Fibroblast of pulmonary artery (primary cell): ENCODE results near the gene ACTA2.

Experiments used
- DNase-seq: peaks from one replicate; pipeline ENCODE4 v3.0.0-alpha.2; 2010; ENCODE audit warnings: low read depth
- H3K4me3 ChIP-seq: replicated peaks from 2 replicates; pipeline ENCODE4 v1.5.1; 2011; ENCODE audit warnings: low read depth, mild to moderate bottlenecking, control low read depth, low read length, moderate library complexity
- TF ChIP-seq, protein P1 (sequence below): IDR thresholded peaks from 2 replicates; pipeline ENCODE4 v1.5.1; 2011; ENCODE audit warnings: mild to moderate bottlenecking, control low read depth, low read length, inconsistent platforms; ENCODE audit errors: missing control alignments

The ACTA2 gene

GRCh38 chr10:88964869-88965415 is 12.4 kb upstream of the ACTA2 start:
- TF ChIP-seq, protein P1, sequence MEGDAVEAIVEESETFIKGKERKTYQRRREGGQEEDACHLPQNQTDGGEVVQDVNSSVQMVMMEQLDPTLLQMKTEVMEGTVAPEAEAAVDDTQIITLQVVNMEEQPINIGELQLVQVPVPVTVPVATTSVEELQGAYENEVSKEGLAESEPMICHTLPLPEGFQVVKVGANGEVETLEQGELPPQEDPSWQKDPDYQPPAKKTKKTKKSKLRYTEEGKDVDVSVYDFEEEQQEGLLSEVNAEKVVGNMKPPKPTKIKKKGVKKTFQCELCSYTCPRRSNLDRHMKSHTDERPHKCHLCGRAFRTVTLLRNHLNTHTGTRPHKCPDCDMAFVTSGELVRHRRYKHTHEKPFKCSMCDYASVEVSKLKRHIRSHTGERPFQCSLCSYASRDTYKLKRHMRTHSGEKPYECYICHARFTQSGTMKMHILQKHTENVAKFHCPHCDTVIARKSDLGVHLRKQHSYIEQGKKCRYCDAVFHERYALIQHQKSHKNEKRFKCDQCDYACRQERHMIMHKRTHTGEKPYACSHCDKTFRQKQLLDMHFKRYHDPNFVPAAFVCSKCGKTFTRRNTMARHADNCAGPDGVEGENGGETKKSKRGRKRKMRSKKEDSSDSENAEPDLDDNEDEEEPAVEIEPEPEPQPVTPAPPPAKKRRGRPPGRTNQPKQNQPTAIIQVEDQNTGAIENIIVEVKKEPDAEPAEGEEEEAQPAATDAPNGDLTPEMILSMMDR: no peak
- H3K4me3 ChIP-seq: no peak overlapping the region
- DNase-seq: no peak

DNA sequence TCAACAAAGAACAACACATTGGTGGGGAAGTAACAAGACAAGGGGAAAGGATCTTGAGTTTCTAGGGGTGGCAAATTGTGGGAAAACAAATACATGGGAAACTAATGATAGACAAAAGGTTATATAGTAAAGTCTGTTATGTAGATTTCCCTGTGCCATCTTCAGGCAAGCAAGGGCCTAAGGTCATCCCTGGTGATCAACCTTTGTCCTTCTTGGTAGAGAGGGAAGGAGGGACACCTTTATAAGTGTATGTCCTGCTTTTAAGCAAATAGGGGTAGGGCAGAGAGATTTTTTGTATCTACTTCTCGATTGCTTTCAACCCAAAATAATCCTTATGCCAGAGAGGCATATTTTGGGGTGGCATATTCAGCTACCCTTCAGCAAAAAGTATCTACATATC is 11.8 kb upstream of the ACTA2 start:
- H3K4me3 ChIP-seq: no peak overlapping the region
- TF ChIP-seq, protein P1: no peak
- DNase-seq: no peak

DNA sequence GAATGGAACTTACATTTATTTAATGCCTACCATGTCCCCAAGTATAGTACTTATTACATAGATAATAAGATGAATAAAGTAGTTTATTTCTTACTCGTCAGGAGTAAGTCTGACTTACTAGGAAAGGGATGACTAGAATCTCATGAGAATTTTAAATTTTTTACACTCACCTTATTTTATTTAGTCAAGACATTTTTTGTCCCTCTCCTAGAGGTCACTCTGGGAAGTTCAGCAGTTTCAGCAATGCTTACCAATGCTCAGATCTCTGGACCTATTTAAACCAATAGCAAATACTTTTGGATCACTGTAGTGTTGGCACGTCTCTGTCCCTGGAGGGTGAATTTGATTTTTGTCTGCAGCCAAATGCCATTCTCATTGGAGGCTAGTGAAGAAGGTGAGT is 10.7 kb upstream of the ACTA2 start:
- H3K4me3 ChIP-seq: no peak overlapping the region
- DNase-seq: no peak
- TF ChIP-seq, protein P1: peak; percentile 14

DNA sequence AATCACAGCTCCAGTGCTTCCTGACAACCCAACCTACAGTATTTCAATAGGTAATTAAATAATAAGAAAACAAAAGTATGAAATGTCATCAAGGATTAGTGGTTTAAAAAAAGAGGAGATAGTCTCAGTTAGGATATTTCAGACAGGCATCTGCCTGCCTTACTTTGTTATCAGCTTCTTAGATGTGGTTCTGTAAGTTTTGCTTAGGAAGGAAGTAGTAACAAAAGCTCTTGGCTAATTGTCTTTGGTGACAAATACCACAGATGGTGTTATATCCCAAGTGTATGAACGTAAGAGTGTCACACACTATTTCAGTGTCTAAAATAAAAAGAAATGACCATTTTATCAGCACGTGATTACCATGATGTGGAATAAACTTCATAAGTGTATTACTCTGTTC is 9.8 kb upstream of the ACTA2 start:
- no peak overlapping the region for H3K4me3 ChIP-seq
- TF ChIP-seq, protein P1: no peak
- no peak for DNase-seq

- no peak overlapping the region for H3K4me3 ChIP-seq
- no peak for DNase-seq
- TF ChIP-seq, protein P1: no peak
These were observed 8.7 kb upstream of the ACTA2 start for GRCh38 chr10:88961266-88961665.

- H3K4me3 ChIP-seq: no peak overlapping the region
- no peak for DNase-seq
- TF ChIP-seq, protein P1: no peak
These were observed 8.2 kb upstream of the ACTA2 start for GRCh38 chr10:88960802-88961201.

- TF ChIP-seq, protein P1: no peak
- H3K4me3 ChIP-seq: no peak overlapping the region
- no peak for DNase-seq
These were observed 6.1 kb upstream of the ACTA2 start for GRCh38 chr10:88958721-88959120.
